H1 (cell line): ENCODE measurements around the gene CASD1. TPM values are rescaled to one million over a fixed set of nuclear protein-coding genes. Genes with fewer than 3 reads are reported as not detected.
A peak's percentile ranks its signal among the peaks of the same experiment; 100 is the strongest.

Source experiments
- CTCF ChIA-PET: fragments of 300-600 bp; sonication (Branson Sonifier 250); formaldehyde crosslinking; loops from one replicate; lab custom pipeline; 2021; ENCODE audit not compliant: partially characterized antibody; lab: Charles Lee
- POLR2A ChIA-PET: fragments of 300-600 bp; sonication (Branson Sonifier 250); formaldehyde crosslinking; loops from one replicate; lab custom pipeline; 2021; ENCODE audit warnings: inconsistent platforms; ENCODE audit not compliant: partially characterized antibody; lab: Charles Lee
- DNase-seq, 2 experiments: peaks; one replicate each; pipeline versions ENCODE4 v3.0.0 to v3.0.0-alpha.2; 2010 to 2022; ENCODE audit warnings: low spot score in 2 of 2, low read depth in 1 of 2, mixed read lengths in 1 of 2
- FAIRE-seq: peaks from 2 replicates; lab custom pipeline; 2011; peaks lifted over from hg19 to GRCh38; lab: Jason Lieb, UNC
- H2AFZ ChIP-seq: 2 replicates; pipeline ENCODE4 v1.8.1; 2012; ENCODE audit warnings: low read length, inconsistent platforms
- H2AK5ac ChIP-seq: 2 replicates; pipeline ENCODE4 v1.6.1; 2013; ENCODE audit warnings: low read depth, low read length
- H2BK120ac ChIP-seq: replicated peaks from 2 replicates; pipeline ENCODE3; 2013; ENCODE audit warnings: low read depth, low read length, inconsistent platforms
- H2BK12ac ChIP-seq: 2 replicates; pipeline ENCODE4 v1.6.1; 2013; ENCODE audit warnings: low read depth, low read length
- H2BK15ac ChIP-seq: 2 replicates; pipeline ENCODE4 v1.6.1; 2013; ENCODE audit warnings: low read length
- H2BK20ac ChIP-seq: 2 replicates; pipeline ENCODE4 v1.6.1; 2013; ENCODE audit warnings: low read length
- H2BK5ac ChIP-seq: 2 replicates; pipeline ENCODE4 v1.6.1; 2013; ENCODE audit warnings: low read depth, low read length
- H3K14ac ChIP-seq: 2 replicates; pipeline ENCODE4 v1.6.1; 2013; ENCODE audit warnings: inconsistent platforms; ENCODE audit not compliant: insufficient read length
- H3K18ac ChIP-seq: 2 replicates; pipeline ENCODE4 v1.6.1; 2013; ENCODE audit warnings: low read length; ENCODE audit errors: extremely low read depth
- H3K23ac ChIP-seq: 2 replicates; pipeline ENCODE4 v1.6.1; 2013; ENCODE audit warnings: inconsistent platforms; ENCODE audit not compliant: insufficient read length
- H3K23me2 ChIP-seq: 2 replicates; pipeline ENCODE4 v1.6.1; 2013; ENCODE audit warnings: low read depth, low read length
- H3K27ac ChIP-seq: 2 replicates; pipeline ENCODE4 v1.6.1; 2011; ENCODE audit warnings: low read depth, low read length, inconsistent platforms
- H3K27me3 ChIP-seq, 4 experiments: replicated peaks in 1 of 4; 1 replicate in 1 of 4; 2 replicates in 3 of 4; pipeline versions ENCODE4 v1.6.1 to v1.8.1; 2011 to 2013; ENCODE audit warnings: low read length in 3 of 4, mild to moderate bottlenecking in 3 of 4, inconsistent platforms in 2 of 4, mixed read lengths in 2 of 4, moderate library complexity in 1 of 4; ENCODE audit not compliant: control insufficient read depth in 3 of 4, insufficient read depth in 3 of 4; ENCODE audit errors: extremely low read depth in 1 of 4
- H3K36me3 ChIP-seq, 4 experiments: 2 replicates each; pipeline versions ENCODE4 v1.6.1 to v1.8.1; 2011 to 2013; ENCODE audit warnings: mild to moderate bottlenecking in 4 of 4, low read length in 3 of 4, moderate library complexity in 2 of 4, control low read depth in 1 of 4, inconsistent platforms in 1 of 4; ENCODE audit not compliant: insufficient read depth in 4 of 4, control insufficient read depth in 2 of 4
- H3K4ac ChIP-seq: replicated peaks from 2 replicates; pipeline ENCODE3; 2013; ENCODE audit warnings: low read length, low read depth, mixed read lengths, inconsistent platforms; ENCODE audit not compliant: insufficient read length
- H3K4me1 ChIP-seq, 4 experiments: replicated peaks in 1 of 4; 1 replicate in 1 of 4; 2 replicates in 3 of 4; pipeline versions ENCODE4 v1.6.1 to v1.8.1; 2011 to 2013; ENCODE audit warnings: low read length in 3 of 4, inconsistent platforms in 2 of 4, mixed read lengths in 1 of 4; ENCODE audit not compliant: insufficient read depth in 4 of 4, control insufficient read depth in 3 of 4
- H3K4me2 ChIP-seq, 2 experiments: 2 replicates each; pipeline versions ENCODE4 v1.6.1 to v1.8.1; 2011 to 2013; ENCODE audit warnings: low read depth in 2 of 2, low read length in 2 of 2, control low read depth in 1 of 2, inconsistent platforms in 1 of 2, mild to moderate bottlenecking in 1 of 2; ENCODE audit not compliant: insufficient read depth in 1 of 2
- H3K4me3 ChIP-seq, 4 experiments: fragments of 200-600, 300-600 bp in 1 of 4; sonication (generic), shearing (Covaris generic), sonication (Bioruptor Twin) in 1 of 4; 2 replicates each; pipeline versions ENCODE4 v1.5.1 to v1.8.1; 2011 to 2016; ENCODE audit warnings: low read length in 4 of 4, low read depth in 3 of 4, control low read depth in 2 of 4, inconsistent platforms in 2 of 4, mild to moderate bottlenecking in 2 of 4, mixed read lengths in 1 of 4, moderate library complexity in 1 of 4; ENCODE audit not compliant: insufficient read depth in 2 of 4; ENCODE audit errors: extremely low read depth in 1 of 4
- H3K56ac ChIP-seq: replicated peaks from 2 replicates; pipeline ENCODE3; 2013; ENCODE audit warnings: low read depth, mild to moderate bottlenecking, mixed read lengths, low read length, inconsistent platforms; ENCODE audit not compliant: insufficient read length
- H3K79me1 ChIP-seq: 2 replicates; pipeline ENCODE4 v1.6.1; 2013; ENCODE audit warnings: low read depth, low read length, control low read depth
- H3K79me2 ChIP-seq, 2 experiments: 2 replicates each; pipeline versions ENCODE4 v1.6.1 to v1.8.1; 2012 to 2013; ENCODE audit warnings: low read length in 2 of 2, mild to moderate bottlenecking in 2 of 2, inconsistent platforms in 1 of 2; ENCODE audit not compliant: insufficient read depth in 2 of 2, control insufficient read depth in 1 of 2
- H3K9ac ChIP-seq, 4 experiments: replicated peaks in 1 of 4; 1 replicate in 1 of 4; 2 replicates in 3 of 4; pipeline versions ENCODE4 v1.6.1 to v1.8.1; 2011 to 2013; ENCODE audit warnings: low read depth in 3 of 4, low read length in 3 of 4, control low read depth in 2 of 4, mild to moderate bottlenecking in 2 of 4, moderate library complexity in 2 of 4, inconsistent platforms in 1 of 4; ENCODE audit errors: extremely low read depth in 1 of 4
- H3K9me3 ChIP-seq, 2 experiments: 2 replicates each; pipeline versions ENCODE4 v1.6.1 to v1.8.1; 2012 to 2013; ENCODE audit warnings: mild to moderate bottlenecking in 2 of 2, moderate library complexity in 2 of 2, control low read depth in 1 of 2, inconsistent platforms in 1 of 2, low read depth in 1 of 2, low read length in 1 of 2, mixed read lengths in 1 of 2; ENCODE audit not compliant: insufficient read depth in 2 of 2
- H4K20me1 ChIP-seq, 2 experiments: replicated peaks in 1 of 2; 2 replicates each; pipeline versions ENCODE3 to v1.8.1; 2011 to 2013; ENCODE audit warnings: inconsistent platforms in 2 of 2, low read length in 2 of 2, mild to moderate bottlenecking in 1 of 2; ENCODE audit not compliant: insufficient read depth in 2 of 2, control insufficient read depth in 1 of 2
- H4K5ac ChIP-seq: 2 replicates; pipeline ENCODE4 v1.6.1; 2013; ENCODE audit warnings: low read length, low read depth, mixed read lengths, inconsistent platforms; ENCODE audit not compliant: insufficient read length
- H4K8ac ChIP-seq: 2 replicates; pipeline ENCODE4 v1.8.0; 2013; ENCODE audit warnings: mild to moderate bottlenecking, moderate library complexity, low read length, inconsistent platforms; ENCODE audit not compliant: insufficient read depth; ENCODE audit errors: extremely low read depth
- H4K91ac ChIP-seq: replicated peaks from 2 replicates; pipeline ENCODE3; 2013; ENCODE audit warnings: low read length, mixed read lengths, inconsistent platforms; ENCODE audit not compliant: insufficient read length
- ASH2L ChIP-seq: fragments of 200-600, 300-600 bp; sonication (generic); IDR thresholded peaks from one replicate; pipeline ENCODE4 v1.7.1; 2017; ENCODE audit warnings: low read length
- PHF8 ChIP-seq: fragments of 200-600 bp; sonication (generic); conservative IDR thresholded peaks from 2 replicates; pipeline ENCODE4 v1.7.1; 2012; ENCODE audit warnings: low read depth, mild to moderate bottlenecking, inconsistent platforms, low read length, moderate library complexity
- SUZ12 ChIP-seq: fragments of 200-600 bp; sonication (generic); IDR thresholded peaks from 2 replicates; pipeline ENCODE4 v1.6.1; 2012; ENCODE audit warnings: mild to moderate bottlenecking, inconsistent platforms, low read length, moderate library complexity, mixed read lengths
- TAF1 ChIP-seq: IDR thresholded peaks from 2 replicates; pipeline ENCODE4 v1.6.1; 2011; ENCODE audit warnings: mild to moderate bottlenecking, low read depth, low read length
- TAF7 ChIP-seq: optimal IDR thresholded peaks from 2 replicates; pipeline ENCODE3; 2011; ENCODE audit warnings: low read depth, mild to moderate bottlenecking, inconsistent platforms, low read length, moderate library complexity, borderline replicate concordance
- WGBS, 2 experiments: shearing (Covaris generic) in 1 of 2; methylation state at CpG; one replicate each; pipeline versions ENCODE4 v1.1.6 to v1.1.7; 2013 to 2015; ENCODE audit warnings: low lambda C conversion rate in 2 of 2, mixed read lengths in 2 of 2, inconsistent platforms in 1 of 2, low coverage in 1 of 2, missing lambda C conversion rate in 1 of 2; ENCODE audit not compliant: insufficient replicate concordance in 2 of 2, insufficient coverage in 1 of 2, insufficient read length in 1 of 2; ENCODE audit errors: extremely low coverage in 1 of 2, missing lambda C conversion rate in 1 of 2; 5-methylcytosine and 5-hydroxymethylcytosine counted together
- polyA plus RNA-seq, 7 experiments: library from polyadenylated mRNA; depleted of rRNA in 3 of 7; stranded (reverse) in 5 of 7; unstranded in 2 of 7; fragments of >200 nt in 5 of 7; fragments of 200-250 nt in 2 of 7; gene quantifications; 1 replicate in 5 of 7; 2 replicates in 1 of 7; 4 replicates in 1 of 7; pipeline versions ENCODE4 v1.2.1 to v1.2.3, GENCODE V29; 2011 to 2013; ENCODE audit warnings: missing spikeins in 2 of 7, mixed read lengths in 2 of 7
- total RNA-seq: library from RNA; stranded (reverse); fragmentation: NEBNext Ultra II Directional; extraction: Animal tissue kit (Norgen Biotek cat#: 25700); gene quantifications from 2 replicates; pipeline ENCODE4 v1.2.1, GENCODE V29; 2021
- TF ChIP-seq, protein P1 (sequence below): IDR thresholded peaks from 2 replicates; pipeline ENCODE4 v1.6.1; 2012; ENCODE audit warnings: low read length, inconsistent platforms
- TF ChIP-seq, protein P2 (sequence below), 3 experiments: IDR thresholded peaks; 1 replicate in 2 of 3; 2 replicates in 1 of 3; pipeline versions ENCODE4 v1.5.1 to v1.6.1; 2011; ENCODE audit warnings: low read length in 3 of 3, mild to moderate bottlenecking in 3 of 3, inconsistent platforms in 2 of 3, low read depth in 1 of 3, moderate library complexity in 1 of 3; ENCODE audit not compliant: insufficient read depth in 1 of 3; ENCODE audit errors: control extremely low read depth in 1 of 3

Gene CASD1
- total and polyA plus RNA-seq, 2 of the 8 experiments (the other 6 are each of a cell fraction or from before 2014, with no cell fraction given) = 14.2 to 18.8 TPM

DNA sequence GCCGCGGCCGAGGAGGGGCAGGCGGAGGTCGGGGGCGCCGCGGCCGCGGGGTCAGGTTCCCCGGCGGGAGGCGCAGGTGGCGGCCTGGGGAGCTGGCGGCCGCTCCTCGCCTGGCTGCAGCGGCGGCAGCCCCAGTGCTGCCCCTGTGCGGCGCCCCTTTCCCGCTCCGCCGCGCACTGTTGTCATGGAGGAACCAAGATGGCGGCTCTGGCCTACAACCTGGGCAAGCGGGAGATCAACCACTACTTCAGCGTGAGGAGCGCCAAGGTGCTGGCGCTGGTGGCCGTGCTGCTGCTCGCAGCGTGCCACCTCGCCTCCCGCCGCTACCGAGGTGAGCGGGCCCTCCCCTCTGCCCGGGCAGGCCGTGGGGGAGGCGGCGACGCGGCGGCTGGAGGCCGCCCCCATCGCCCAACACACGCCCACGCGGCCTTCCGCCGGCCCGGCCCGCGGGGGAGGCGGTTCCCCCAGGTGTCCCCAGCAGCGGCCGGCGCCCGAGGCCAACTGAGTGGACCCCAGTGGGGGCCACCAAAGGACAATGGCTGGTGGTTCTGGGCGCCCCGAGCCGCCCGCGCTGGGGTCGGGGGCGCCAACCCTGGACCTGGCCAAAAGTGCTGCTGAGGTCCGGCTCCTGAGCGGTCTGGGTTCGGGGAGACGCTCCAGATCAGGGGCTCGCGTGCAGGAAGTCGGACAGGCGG, 425 bp downstream of the CASD1 start:
- Histone ChIP-seq H3K14ac (no peak overlapping the region), H2BK12ac (no peak overlapping the region), H2AFZ (peak overlapping the region; percentile 83; the same call in 1 of the 2 replicates), H3K4me2 (peak overlapping the region; percentile 69 to 90), H2BK20ac (no peak overlapping the region), H3K56ac (peak overlapping the region; percentile 78), H2BK15ac (no peak overlapping the region), H3K4me3 (peak overlapping the region; percentile 72 to 95 (median 91)), H4K8ac (peak overlapping the region; percentile 99), H3K79me2 (peaks cover 0 to 48% of the 10 kb centered on the region in 2 experiments; a peak in 3 of 4 replicates), H3K27ac (peak overlapping the region; percentile 98), H4K91ac (peak overlapping the region; percentile 99), H3K27me3 (no peaks in the 10 kb centered on the region), H2BK120ac (no peak overlapping the region), H3K9ac (peak overlapping the region; percentile 92 to 99 (median 98)), H3K9me3 (no peaks in the 10 kb centered on the region), H2BK5ac (peak overlapping the region; percentile 96), H2AK5ac (no peak overlapping the region), H4K20me1 (peaks cover 0 to 3% of the 10 kb centered on the region in 2 experiments), H3K79me1 (no peaks in the 10 kb centered on the region), H3K23me2 (peaks cover 5% of the 10 kb centered on the region; the same call in 1 of the 2 replicates), H3K23ac (no peak overlapping the region), H3K4ac (no peak overlapping the region), H3K36me3 (no peaks in the 10 kb centered on the region), H3K4me1 (peaks cover under 1 to 8% (median 6%) of the 10 kb centered on the region in 4 experiments), H3K18ac (peak overlapping the region; percentile 91), H4K5ac (peak overlapping the region; percentile 99)
- WGBS, 2 experiments = 1% methylated on average over 49 of the region's 75 CpGs; no CpG with 5 or more reads in 1 of the 2 experiments
- DNase-seq = peak; percentile 15 to 82
- no peak for FAIRE-seq
- ChIA-PET CTCF (no interaction called here), POLR2A (interaction anchor here (1.8 kb wide), 1 partner anchor 61 kb away, joined by 6 read pairs; no protein-coding TSS in a partner anchor)
- TF ChIP-seq TAF7 (no peak), SUZ12 (no peak), TAF1 (no peak; the same call in 1 of the 2 replicates), PHF8 (peak; percentile 80), ASH2L (peak; percentile 86)
- TF ChIP-seq, protein P1, sequence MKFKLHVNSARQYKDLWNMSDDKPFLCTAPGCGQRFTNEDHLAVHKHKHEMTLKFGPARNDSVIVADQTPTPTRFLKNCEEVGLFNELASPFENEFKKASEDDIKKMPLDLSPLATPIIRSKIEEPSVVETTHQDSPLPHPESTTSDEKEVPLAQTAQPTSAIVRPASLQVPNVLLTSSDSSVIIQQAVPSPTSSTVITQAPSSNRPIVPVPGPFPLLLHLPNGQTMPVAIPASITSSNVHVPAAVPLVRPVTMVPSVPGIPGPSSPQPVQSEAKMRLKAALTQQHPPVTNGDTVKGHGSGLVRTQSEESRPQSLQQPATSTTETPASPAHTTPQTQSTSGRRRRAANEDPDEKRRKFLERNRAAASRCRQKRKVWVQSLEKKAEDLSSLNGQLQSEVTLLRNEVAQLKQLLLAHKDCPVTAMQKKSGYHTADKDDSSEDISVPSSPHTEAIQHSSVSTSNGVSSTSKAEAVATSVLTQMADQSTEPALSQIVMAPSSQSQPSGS = no peak
- TF ChIP-seq, protein P2, sequence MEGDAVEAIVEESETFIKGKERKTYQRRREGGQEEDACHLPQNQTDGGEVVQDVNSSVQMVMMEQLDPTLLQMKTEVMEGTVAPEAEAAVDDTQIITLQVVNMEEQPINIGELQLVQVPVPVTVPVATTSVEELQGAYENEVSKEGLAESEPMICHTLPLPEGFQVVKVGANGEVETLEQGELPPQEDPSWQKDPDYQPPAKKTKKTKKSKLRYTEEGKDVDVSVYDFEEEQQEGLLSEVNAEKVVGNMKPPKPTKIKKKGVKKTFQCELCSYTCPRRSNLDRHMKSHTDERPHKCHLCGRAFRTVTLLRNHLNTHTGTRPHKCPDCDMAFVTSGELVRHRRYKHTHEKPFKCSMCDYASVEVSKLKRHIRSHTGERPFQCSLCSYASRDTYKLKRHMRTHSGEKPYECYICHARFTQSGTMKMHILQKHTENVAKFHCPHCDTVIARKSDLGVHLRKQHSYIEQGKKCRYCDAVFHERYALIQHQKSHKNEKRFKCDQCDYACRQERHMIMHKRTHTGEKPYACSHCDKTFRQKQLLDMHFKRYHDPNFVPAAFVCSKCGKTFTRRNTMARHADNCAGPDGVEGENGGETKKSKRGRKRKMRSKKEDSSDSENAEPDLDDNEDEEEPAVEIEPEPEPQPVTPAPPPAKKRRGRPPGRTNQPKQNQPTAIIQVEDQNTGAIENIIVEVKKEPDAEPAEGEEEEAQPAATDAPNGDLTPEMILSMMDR (IDR thresholded peaks at IDR 0.05; ENCODE audit: control extremely low read depth in 1 of 3, insufficient read depth in 1 of 3, low read depth in 1 of 3, low read length in 3 of 3) = peak in 2 of 3 experiments; percentile 22 to 25; a peak in 2 of 4 replicates
